ENCODE results near the gene PRKD2. TPM values are rescaled to one million over a fixed set of nuclear protein-coding genes. Genes with fewer than 3 reads are reported as not detected.

Gene PRKD2
- total and polyA plus RNA-seq, 4 donors = 7.3 to 14.4 (median 9.3) TPM

DNA sequence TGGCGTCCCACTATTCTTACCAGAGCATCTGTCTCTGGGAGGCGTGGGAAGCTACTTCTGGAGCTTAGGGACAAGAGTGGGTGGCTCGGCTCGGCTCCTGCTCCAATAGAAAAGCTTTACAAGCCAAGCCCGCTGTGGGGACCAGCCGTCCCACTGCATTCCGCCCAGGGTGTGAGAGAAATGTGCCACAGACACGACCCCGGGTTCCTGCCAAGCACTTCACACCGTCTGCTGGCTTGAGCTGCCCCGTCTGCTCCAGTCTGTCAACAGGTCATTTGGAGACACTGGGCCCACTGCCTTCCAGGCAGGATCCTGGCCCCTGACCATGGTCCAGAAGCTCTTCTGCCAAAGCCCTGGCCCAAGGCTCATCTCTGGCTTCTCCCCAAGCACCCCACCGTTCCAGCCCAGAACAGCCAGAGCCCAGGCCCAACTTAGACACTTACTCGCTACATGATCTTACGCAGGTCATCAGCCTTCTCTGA lies 22.4 kb upstream of the PRKD2 start:
- Histone ChIP-seq H3K27ac (ENCODE audit: low read depth in 1 of 2, low read length in 2 of 2) (peak overlapping the region in 1 of 2 donors; percentile 21), H3K9me3 (ENCODE audit: control insufficient read depth in 4 of 4, low read length in 3 of 4) (no peaks in the 10 kb centered on the region), H3K4me3 (ENCODE audit: low read depth in 1 of 3, low read length in 3 of 3) (no peak overlapping the region), H3K27me3 (ENCODE audit: control insufficient read depth in 4 of 4, insufficient read depth in 4 of 4, low read length in 3 of 4) (no peaks in the 10 kb centered on the region), H3K9ac (ENCODE audit: low read depth in 1 of 2, low read length in 2 of 2) (no peak overlapping the region), H3K36me3 (ENCODE audit: control insufficient read depth in 4 of 4, insufficient read depth in 3 of 4, low read depth in 1 of 4, low read length in 3 of 4) (peaks cover 0 to 6% (median 2%) of the 10 kb centered on the region in 4 donors), H3K4me1 (ENCODE audit: control insufficient read depth in 4 of 4, insufficient read depth in 4 of 4, low read length in 3 of 4) (peaks cover 2 to 38% (median 19%) of the 10 kb centered on the region in 4 donors)
- TF ChIP-seq HNF4A (conservative IDR thresholded peaks at IDR 0.05) = peak in 1 of 2 donors; percentile 39
- no peak for TF ChIP-seq SP1 (IDR thresholded peaks at IDR 0.05)
- TF ChIP-seq, protein P1, sequence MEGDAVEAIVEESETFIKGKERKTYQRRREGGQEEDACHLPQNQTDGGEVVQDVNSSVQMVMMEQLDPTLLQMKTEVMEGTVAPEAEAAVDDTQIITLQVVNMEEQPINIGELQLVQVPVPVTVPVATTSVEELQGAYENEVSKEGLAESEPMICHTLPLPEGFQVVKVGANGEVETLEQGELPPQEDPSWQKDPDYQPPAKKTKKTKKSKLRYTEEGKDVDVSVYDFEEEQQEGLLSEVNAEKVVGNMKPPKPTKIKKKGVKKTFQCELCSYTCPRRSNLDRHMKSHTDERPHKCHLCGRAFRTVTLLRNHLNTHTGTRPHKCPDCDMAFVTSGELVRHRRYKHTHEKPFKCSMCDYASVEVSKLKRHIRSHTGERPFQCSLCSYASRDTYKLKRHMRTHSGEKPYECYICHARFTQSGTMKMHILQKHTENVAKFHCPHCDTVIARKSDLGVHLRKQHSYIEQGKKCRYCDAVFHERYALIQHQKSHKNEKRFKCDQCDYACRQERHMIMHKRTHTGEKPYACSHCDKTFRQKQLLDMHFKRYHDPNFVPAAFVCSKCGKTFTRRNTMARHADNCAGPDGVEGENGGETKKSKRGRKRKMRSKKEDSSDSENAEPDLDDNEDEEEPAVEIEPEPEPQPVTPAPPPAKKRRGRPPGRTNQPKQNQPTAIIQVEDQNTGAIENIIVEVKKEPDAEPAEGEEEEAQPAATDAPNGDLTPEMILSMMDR (IDR thresholded peaks at IDR 0.05; ENCODE audit: low read depth, low read length, missing input control) = no peak
- TF ChIP-seq, protein P2, sequence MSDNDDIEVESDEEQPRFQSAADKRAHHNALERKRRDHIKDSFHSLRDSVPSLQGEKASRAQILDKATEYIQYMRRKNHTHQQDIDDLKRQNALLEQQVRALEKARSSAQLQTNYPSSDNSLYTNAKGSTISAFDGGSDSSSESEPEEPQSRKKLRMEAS (IDR thresholded peaks at IDR 0.05) = no peak
- peak in 1 of 2 donors; percentile 9 for TF ChIP-seq RXRA (IDR thresholded peaks at IDR 0.05)
- no peak for TF ChIP-seq FOXA2 (IDR thresholded peaks at IDR 0.05)
- peak; percentile 35 for TF ChIP-seq NR2F2 (IDR thresholded peaks at IDR 0.05)
- no peak for TF ChIP-seq YY1 (IDR thresholded peaks at IDR 0.05)
- DNase-seq (ENCODE audit: low spot score) = no peak
- 54% methylated on average over 14 of the region's 14 CpGs for WGBS

DNA sequence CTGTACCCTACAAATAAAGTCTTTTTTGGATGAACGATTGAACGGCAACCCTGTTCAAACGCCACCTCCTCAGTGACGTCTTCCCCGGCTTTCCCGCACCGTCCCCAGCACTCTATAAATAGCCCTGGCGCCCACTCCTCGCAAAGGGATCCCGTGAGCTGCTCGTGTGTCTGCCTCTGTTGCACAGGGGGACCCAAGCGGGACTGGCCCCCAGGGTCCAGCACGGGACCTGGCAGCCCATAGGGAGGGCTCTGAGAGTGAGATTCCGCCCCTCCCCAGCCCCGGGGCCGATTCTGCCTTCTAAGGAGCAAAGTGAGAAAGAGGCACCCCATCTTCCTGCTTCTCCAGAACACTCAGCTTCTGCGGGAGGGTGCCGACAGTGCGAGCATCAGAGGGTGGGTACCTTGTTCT lies 20.9 kb upstream of the PRKD2 start:
- 89% methylated on average over 19 of the region's 19 CpGs for WGBS
- Histone ChIP-seq H3K4me1 (ENCODE audit: control insufficient read depth in 4 of 4, insufficient read depth in 4 of 4, low read length in 3 of 4) (peaks cover 2 to 38% (median 20%) of the 10 kb centered on the region in 4 donors), H3K27ac (ENCODE audit: low read depth in 1 of 2, low read length in 2 of 2) (no peak overlapping the region), H3K9me3 (ENCODE audit: control insufficient read depth in 4 of 4, low read length in 3 of 4) (no peaks in the 10 kb centered on the region), H3K4me3 (ENCODE audit: low read depth in 1 of 3, low read length in 3 of 3) (no peak overlapping the region), H3K36me3 (ENCODE audit: control insufficient read depth in 4 of 4, insufficient read depth in 3 of 4, low read depth in 1 of 4, low read length in 3 of 4) (peaks cover 2 to 13% (median 11%) of the 10 kb centered on the region in 4 donors), H3K27me3 (ENCODE audit: control insufficient read depth in 4 of 4, insufficient read depth in 4 of 4, low read length in 3 of 4) (no peaks in the 10 kb centered on the region), H3K9ac (ENCODE audit: low read depth in 1 of 2, low read length in 2 of 2) (no peak overlapping the region)
- TF ChIP-seq TAF1 (conservative IDR thresholded peaks at IDR 0.05) = no peak
- TF ChIP-seq, protein P3, sequence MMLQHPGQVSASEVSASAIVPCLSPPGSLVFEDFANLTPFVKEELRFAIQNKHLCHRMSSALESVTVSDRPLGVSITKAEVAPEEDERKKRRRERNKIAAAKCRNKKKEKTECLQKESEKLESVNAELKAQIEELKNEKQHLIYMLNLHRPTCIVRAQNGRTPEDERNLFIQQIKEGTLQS (IDR thresholded peaks at IDR 0.05) = no peak
- no peak for DNase-seq (ENCODE audit: low spot score)

DNA sequence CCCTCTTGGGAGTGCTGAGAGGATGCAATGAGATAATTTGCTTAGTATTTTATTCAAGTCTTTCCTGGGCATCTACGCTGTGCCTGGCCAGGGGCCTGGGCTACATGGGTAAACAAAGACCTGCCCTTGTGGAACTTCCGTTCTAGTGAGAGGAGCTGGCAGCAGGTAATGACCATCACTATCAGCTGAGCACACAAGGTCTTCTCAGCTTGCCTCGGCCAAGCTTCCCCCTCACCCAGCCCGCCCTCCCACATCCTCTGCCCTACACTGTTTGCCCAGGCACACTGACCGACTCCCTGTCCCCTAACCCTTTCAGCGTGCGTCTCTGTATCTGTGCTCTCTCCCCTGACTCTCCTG lies 20.4 kb upstream of the PRKD2 start:
- TF ChIP-seq, protein P1 (IDR thresholded peaks at IDR 0.05; ENCODE audit: low read depth, low read length, missing input control) = no peak
- Histone ChIP-seq H3K4me1 (ENCODE audit: control insufficient read depth in 4 of 4, insufficient read depth in 4 of 4, low read length in 3 of 4) (peaks cover 0 to 37% (median 21%) of the 10 kb centered on the region in 4 donors), H3K27ac (ENCODE audit: low read depth in 1 of 2, low read length in 2 of 2) (no peak overlapping the region), H3K36me3 (ENCODE audit: control insufficient read depth in 4 of 4, insufficient read depth in 3 of 4, low read depth in 1 of 4, low read length in 3 of 4) (peaks cover 2 to 17% (median 15%) of the 10 kb centered on the region in 4 donors), H3K4me3 (ENCODE audit: low read depth in 1 of 3, low read length in 3 of 3) (no peak overlapping the region), H3K27me3 (ENCODE audit: control insufficient read depth in 4 of 4, insufficient read depth in 4 of 4, low read length in 3 of 4) (no peaks in the 10 kb centered on the region), H3K9ac (ENCODE audit: low read depth in 1 of 2, low read length in 2 of 2) (no peak overlapping the region), H3K9me3 (ENCODE audit: control insufficient read depth in 4 of 4, low read length in 3 of 4) (no peaks in the 10 kb centered on the region)
- DNase-seq (ENCODE audit: low spot score) = no peak
- WGBS = 48% methylated on average over 7 of the region's 7 CpGs

All from liver (tissue), 9 donors.